ENCODE measurements around the gene PCNX2. TPM values are rescaled to one million over a fixed set of nuclear protein-coding genes. Genes with fewer than 3 reads are reported as not detected.

The PCNX2 gene
- polyA plus RNA-seq, 3 donors, result 0.29 to 7.9 (median 0.62) TPM

DNA sequence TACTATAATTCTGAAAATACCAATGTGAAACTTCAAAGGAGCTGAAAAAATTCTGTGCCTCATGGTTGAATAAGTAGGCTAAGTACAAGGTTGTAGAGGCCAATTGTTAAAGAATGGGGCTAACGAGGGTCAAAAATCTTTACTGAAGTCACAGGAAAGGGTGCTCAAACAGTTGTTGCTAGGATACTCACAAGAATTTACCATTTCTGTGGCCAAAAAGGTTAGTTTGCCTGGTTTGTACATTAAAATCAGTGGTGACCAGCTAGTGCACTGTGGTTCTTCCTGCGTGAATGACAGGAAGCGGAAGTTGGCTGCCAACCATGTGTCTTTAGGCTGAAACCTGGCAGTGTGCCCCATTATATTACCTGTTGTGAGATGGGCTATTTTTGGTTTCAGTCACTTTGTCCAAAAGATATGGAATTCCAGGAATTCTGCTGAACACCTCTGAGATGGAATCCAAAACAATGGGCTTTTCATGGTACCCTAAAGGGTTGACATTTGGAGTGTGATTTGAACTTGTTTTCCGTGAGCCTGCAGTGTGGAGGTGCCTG, 45.5 kb upstream of the PCNX2 start:
- Histone ChIP-seq H2AFZ (ENCODE audit: insufficient read depth, low read depth, low read length, poor library complexity, severe bottlenecking) (no peak overlapping the region), H3K4me1 (ENCODE audit: control insufficient read depth in 1 of 2, insufficient read depth in 2 of 2, low read length in 2 of 2) (no peaks in the 10 kb centered on the region), H3K79me2 (ENCODE audit: insufficient read depth, low read length) (no peaks in the 10 kb centered on the region), H3K9ac (ENCODE audit: insufficient read depth, low read length, poor library complexity, severe bottlenecking) (no peak overlapping the region), H3K27ac (ENCODE audit: low read depth in 1 of 2, low read length in 2 of 2) (no peak overlapping the region), H3K36me3 (replicated peaks in 1 of 2; ENCODE audit: control insufficient read depth in 1 of 2, insufficient read depth in 2 of 2, low read length in 2 of 2) (no peaks in the 10 kb centered on the region), H3K27me3 (ENCODE audit: control insufficient read depth in 2 of 2, insufficient read depth in 2 of 2, low read length in 2 of 2) (no peaks in the 10 kb centered on the region), H3K4me2 (replicated peaks; ENCODE audit: extremely low read depth, low read length, poor library complexity, severe bottlenecking) (no peak overlapping the region), H3K9me3 (replicated peaks in 1 of 2; ENCODE audit: control insufficient read depth in 1 of 2, insufficient read depth in 1 of 2, low read length in 2 of 2) (no peaks in the 10 kb centered on the region), H4K20me1 (ENCODE audit: insufficient read depth, low read length) (no peaks in the 10 kb centered on the region), H3K4me3 (replicated peaks in 1 of 3; ENCODE audit: low read depth in 2 of 3, low read length in 3 of 3) (no peak overlapping the region)
- peaks cover 3 to 11% (median 5%) of the 10 kb centered on the region in 7 donors for H3K9me3 Mint-ChIP-seq
- DNase-seq, result peak in 2 of 3 donors; percentile 5 to 14
- H3K4me1 Mint-ChIP-seq, result peaks cover 15% of the 10 kb centered on the region
- no peaks in the 10 kb centered on the region for H3K36me3 Mint-ChIP-seq
- H3K27ac Mint-ChIP-seq, result no peak overlapping the region
- WGBS (ENCODE audit: insufficient coverage), result 51% methylated on average over 4 of the region's 4 CpGs
- peaks cover 0 to 3% (median 2%) of the 10 kb centered on the region in 3 donors for H3K27me3 Mint-ChIP-seq (ENCODE audit: low read depth in 3 of 3)
- no peak overlapping the region for H3K4me3 Mint-ChIP-seq
- intact Hi-C loops (cut with micrococcal nuclease), result no loop called here
- TF ChIP-seq, protein P1, sequence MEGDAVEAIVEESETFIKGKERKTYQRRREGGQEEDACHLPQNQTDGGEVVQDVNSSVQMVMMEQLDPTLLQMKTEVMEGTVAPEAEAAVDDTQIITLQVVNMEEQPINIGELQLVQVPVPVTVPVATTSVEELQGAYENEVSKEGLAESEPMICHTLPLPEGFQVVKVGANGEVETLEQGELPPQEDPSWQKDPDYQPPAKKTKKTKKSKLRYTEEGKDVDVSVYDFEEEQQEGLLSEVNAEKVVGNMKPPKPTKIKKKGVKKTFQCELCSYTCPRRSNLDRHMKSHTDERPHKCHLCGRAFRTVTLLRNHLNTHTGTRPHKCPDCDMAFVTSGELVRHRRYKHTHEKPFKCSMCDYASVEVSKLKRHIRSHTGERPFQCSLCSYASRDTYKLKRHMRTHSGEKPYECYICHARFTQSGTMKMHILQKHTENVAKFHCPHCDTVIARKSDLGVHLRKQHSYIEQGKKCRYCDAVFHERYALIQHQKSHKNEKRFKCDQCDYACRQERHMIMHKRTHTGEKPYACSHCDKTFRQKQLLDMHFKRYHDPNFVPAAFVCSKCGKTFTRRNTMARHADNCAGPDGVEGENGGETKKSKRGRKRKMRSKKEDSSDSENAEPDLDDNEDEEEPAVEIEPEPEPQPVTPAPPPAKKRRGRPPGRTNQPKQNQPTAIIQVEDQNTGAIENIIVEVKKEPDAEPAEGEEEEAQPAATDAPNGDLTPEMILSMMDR (IDR thresholded peaks at IDR 0.05), result no peak

DNA sequence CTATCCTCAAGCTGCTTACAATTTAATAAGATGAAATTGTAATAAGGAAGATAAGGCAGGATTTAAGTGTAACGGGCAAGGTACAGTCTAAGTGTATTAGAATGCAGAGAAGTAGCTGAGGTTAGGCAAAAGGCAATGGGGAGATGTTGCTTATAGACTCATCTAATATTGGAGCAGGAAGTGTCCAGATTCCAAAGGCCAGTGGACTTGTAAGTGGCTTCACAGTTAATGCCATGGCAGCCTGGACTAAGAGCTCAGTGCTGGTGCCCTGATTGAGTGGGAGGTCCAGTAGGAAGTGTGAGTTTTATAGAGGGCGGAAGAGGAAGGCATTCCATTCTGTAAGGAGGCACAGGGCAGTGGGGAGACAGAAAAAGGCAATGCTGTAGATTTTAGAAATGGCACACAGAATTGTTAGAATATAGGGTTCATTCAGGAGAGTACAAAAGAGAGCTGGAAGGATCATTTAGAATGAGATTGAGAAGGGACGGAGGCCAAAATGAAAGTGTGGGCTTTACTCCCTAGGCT, 44.6 kb upstream of the PCNX2 start:
- Histone ChIP-seq H3K27ac (ENCODE audit: low read depth in 1 of 2, low read length in 2 of 2) (no peak overlapping the region), H3K36me3 (replicated peaks in 1 of 2; ENCODE audit: control insufficient read depth in 1 of 2, insufficient read depth in 2 of 2, low read length in 2 of 2) (no peaks in the 10 kb centered on the region), H3K27me3 (ENCODE audit: control insufficient read depth in 2 of 2, insufficient read depth in 2 of 2, low read length in 2 of 2) (no peaks in the 10 kb centered on the region), H4K20me1 (ENCODE audit: insufficient read depth, low read length) (no peaks in the 10 kb centered on the region), H3K9ac (ENCODE audit: insufficient read depth, low read length, poor library complexity, severe bottlenecking) (no peak overlapping the region), H3K4me1 (ENCODE audit: control insufficient read depth in 1 of 2, insufficient read depth in 2 of 2, low read length in 2 of 2) (no peaks in the 10 kb centered on the region), H3K9me3 (replicated peaks in 1 of 2; ENCODE audit: control insufficient read depth in 1 of 2, insufficient read depth in 1 of 2, low read length in 2 of 2) (no peaks in the 10 kb centered on the region), H3K4me2 (replicated peaks; ENCODE audit: extremely low read depth, low read length, poor library complexity, severe bottlenecking) (no peak overlapping the region), H3K79me2 (ENCODE audit: insufficient read depth, low read length) (no peaks in the 10 kb centered on the region), H2AFZ (ENCODE audit: insufficient read depth, low read depth, low read length, poor library complexity, severe bottlenecking) (no peak overlapping the region), H3K4me3 (replicated peaks in 1 of 3; ENCODE audit: low read depth in 2 of 3, low read length in 3 of 3) (no peak overlapping the region)
- Mint-ChIP-seq H3K27ac (no peak overlapping the region), H3K36me3 (no peaks in the 10 kb centered on the region), H3K4me1 (peaks cover 15% of the 10 kb centered on the region), H3K9me3 (peaks cover 3 to 11% (median 5%) of the 10 kb centered on the region in 7 donors), H3K27me3 (ENCODE audit: low read depth in 3 of 3) (peaks cover 0 to 3% (median 2%) of the 10 kb centered on the region in 3 donors), H3K4me3 (no peak overlapping the region)
- TF ChIP-seq, protein P1 (IDR thresholded peaks at IDR 0.05), result no peak
- 97% methylated on average over 3 of the region's 3 CpGs for WGBS (ENCODE audit: insufficient coverage)
- DNase-seq, result no peak
- intact Hi-C loops (cut with micrococcal nuclease), result no loop called here

Data from CD14-positive monocyte (primary cell).